GM21528 (cell line): ENCODE data around the gene CFAP73.
A peak's percentile ranks its signal among the peaks of the same experiment; 100 is the strongest.

Experiments
- ATAC-seq: cut with Tn5 transposase; IDR thresholded peaks from one replicate; pipeline ENCODE4 v1.9.1; 2021; ENCODE audit warnings: mild to moderate bottlenecking, moderate library complexity; ENCODE audit not compliant: unreplicated experiment, low FRiP score

CFAP73 gene

GRCh38 chr12:113162102-113163029 lies 12.8 kb downstream of the CFAP73 start:
- no peak for ATAC-seq

GRCh38 chr12:113163030-113163360 lies 13.5 kb downstream of the CFAP73 start:
- ATAC-seq, result no peak

DNA sequence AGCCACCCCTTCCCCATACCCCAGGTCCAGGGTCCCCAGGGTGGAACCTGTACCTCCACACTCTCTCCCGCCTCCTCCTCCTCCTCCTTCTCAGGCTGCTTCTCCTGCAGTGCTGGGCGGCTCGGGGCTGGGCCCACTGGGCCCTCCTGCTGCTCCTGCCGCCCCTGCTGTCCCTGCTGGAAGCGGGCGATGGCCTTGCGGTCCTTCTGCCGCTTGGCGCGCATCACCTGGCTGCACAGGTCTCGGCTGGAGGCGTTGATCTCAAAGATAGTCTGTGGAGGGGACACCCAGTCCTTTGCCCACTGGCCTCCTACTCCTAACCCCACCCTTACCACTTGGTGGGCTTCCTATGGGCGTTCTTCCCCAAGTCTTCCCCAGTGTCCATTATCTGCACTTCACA lies 14.5 kb downstream of the CFAP73 start:
- no peak for ATAC-seq

DNA sequence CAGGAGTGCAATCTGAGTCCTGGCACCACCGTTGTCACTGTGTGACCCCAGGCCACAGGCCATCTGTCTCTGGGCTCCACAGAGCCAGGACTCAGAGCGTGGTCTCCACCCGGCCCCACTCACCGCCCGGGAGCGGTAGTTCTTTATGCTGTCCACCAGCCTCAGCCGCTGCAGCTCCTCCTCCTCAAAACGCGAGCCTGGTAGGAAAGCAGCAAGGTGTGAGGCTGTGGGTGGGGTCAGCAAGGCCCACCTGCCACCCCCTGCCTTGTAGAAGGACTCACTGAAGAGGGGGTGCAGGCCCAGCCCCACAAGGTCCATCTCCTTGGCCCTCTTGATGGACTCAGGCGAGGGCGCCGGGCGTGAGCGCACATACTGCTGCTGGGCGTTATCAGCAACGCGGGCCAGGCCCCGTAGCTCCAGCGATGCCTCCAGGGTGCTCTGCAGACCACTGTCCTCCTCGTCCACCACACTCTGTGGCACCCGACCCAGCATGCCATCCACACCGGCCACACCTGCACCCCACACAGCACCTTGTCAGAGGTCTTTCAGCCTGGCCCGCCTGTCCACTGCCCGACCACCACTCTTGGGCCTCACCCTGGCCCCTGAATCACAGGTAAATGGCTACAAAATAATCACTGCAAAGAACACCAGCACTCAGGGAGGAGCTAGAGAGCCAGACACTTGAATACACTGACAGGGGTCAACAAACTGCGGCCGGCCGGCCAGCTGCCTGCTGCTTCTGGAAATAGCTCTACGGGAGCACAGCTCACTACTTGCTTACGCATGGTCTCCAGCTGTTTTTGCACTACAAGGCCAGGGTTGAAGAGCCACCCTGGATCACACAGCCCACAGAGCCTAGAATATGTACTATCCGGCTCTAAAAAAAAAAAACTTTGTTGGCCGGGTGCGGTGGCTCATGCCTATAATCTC lies 16.3 kb downstream of the CFAP73 start:
- no peak for ATAC-seq

DNA sequence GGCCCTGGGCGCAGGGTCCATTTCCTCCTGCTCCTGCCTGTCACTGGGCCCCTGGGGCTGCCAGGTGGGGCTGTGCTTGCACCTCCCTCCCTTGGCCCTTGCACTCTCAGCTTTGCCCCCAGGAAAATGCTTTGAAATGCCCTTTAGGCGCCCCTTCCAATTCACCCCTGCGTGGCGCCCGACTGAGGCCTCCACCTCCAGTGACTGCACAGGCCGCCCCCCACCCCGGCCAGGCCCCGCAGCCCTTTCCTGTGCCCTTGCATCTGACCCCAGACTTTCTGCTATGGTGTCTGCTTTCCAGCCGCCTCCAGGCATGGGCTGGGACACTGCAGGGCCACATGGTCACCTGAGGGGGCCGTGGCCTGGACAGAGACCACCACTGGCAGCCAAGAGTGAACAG lies 18.3 kb downstream of the CFAP73 start:
- ATAC-seq, result no peak

- ATAC-seq, result no peak
Observed at GRCh38 chr12:113169697-113170096, 20.2 kb downstream of the CFAP73 start.

GRCh38 chr12:113170457-113170856 lies 20.9 kb downstream of the CFAP73 start:
- ATAC-seq, result no peak

- ATAC-seq, result no peak
Observed at GRCh38 chr12:113170926-113171325, 21.4 kb downstream of the CFAP73 start.

- no peak for ATAC-seq
Observed at GRCh38 chr12:113171543-113171942, 22.0 kb downstream of the CFAP73 start.

DNA sequence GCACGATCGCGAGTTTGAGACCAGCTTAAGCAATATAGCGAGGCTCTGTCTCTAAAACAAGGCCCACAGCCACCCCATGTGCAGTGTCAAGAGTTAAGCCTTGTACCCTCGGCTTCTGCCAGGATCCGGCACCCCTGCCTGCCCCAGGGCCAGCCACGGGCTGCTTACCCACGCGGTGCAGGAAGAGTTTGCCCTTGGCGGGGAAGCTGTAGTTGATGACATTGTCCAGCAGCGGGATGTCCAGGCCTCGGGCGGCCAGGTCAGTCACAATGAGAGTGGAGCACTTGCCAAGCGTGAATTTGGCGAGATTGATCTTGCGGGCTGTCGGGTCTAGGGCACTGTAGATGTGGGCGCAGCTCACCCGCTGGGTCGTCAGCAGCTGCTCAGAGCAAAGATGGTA lies 22.7 kb downstream of the CFAP73 start:
- no peak for ATAC-seq

DNA sequence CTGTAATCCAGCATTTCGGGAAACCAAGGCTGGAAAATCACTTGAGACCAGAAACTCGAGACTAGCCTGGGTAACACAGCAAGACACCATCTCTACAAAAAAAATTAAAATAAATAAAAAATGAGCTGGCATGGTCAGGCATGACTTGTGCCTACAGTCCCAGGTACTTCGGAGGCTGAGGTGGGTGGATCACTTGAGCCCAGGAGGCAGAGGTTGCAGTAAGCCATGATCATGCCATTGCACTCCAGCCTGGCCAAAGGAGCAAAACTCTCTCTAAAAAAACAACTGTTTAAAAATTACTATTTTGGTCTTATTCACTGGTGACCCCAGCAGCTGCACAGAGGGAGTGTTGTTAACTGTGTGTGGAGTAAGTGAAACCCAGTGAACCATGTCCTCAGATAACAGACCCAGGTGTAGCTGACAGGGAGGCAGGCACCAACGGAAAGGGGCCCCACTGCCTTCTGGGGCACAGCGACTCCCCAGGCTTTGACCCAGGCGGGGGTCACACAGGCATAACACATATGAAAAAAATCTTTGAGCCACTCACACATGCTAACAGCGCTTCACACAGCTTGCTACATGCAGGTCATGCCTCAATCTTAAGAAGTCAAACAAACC lies 23.7 kb downstream of the CFAP73 start:
- no peak for ATAC-seq

GRCh38 chr12:113174461-113175384 lies 25.2 kb downstream of the CFAP73 start:
- ATAC-seq, result no peak

DNA sequence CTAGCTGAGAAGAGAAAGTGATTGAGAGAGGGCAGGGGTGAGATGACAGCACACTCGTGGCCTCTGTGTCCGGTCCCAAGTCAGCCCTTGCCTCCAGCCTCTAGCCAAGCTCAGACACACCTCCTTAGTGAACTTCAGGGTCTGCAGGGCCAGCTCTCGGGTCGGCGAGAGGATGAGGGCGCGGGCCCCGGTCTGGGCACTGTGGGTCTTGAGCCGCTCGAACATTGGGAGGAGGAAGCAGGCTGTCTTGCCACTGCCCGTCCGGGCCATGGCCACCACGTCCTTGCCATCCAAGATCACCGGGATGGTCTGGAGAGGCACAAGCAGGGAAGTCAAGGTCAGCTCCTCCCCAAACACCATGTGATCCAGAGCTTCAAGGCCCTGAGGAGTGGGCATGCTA lies 29.5 kb downstream of the CFAP73 start:
- no peak for ATAC-seq

GRCh38 chr12:113180333-113180732 lies 30.8 kb downstream of the CFAP73 start:
- no peak for ATAC-seq

GRCh38 chr12:113181975-113182374 lies 32.5 kb downstream of the CFAP73 start:
- ATAC-seq, result no peak

GRCh38 chr12:113183030-113183589 lies 33.6 kb downstream of the CFAP73 start:
- ATAC-seq, result no peak

DNA sequence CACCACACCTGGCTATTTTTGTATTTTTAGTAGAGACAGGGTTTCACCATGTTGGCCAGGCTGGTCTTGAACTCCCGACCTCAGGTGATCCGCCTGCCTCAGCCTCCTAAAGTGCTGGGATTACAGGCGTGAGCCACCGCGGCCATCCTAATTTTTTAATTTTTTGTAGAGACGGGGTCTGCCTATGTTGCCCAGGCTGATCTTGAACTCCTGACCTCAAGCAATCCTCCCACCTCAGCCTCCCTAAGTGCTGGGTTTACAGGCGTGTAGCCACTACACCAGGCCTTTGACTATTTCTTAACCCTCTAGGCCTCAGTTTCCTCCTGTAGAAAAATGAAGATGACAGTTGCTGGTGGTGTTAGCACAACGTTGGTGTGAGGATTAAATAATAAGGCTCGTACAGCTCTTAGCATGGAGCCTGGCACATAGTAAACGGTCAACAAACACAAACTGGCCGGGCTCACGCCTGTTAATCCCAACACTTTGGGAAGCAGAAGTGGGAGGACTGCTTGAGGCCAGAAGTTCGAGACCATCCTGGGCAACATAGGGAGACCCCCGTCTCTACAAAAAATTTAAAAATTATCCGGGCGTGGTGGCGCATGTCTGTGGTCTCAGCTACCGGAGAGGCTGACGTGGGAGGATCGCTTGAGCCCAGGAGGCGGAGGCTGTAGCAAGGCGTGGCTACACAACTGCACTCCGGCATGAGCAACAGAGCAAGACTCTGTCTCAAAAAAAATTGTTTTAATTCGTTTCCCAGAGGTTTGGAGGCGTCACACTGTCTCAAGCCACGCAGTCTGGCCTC lies 34.8 kb downstream of the CFAP73 start:
- peak; percentile 66 for ATAC-seq

DNA sequence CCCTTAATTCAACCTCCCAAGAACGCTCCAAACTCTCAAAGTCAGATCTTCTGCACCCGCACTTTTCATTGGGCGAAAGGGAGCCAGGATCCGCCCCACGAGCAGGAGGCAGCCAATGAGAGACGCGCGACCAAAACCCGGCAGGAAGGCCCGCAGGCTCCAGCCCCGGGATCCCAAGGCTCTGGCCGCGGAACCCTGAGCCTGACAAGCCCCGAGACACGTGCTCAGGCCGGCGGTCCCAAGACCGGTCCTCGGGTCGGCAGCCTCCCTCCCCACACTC lies 35.3 kb downstream of the CFAP73 start:
- peak; percentile 86 for ATAC-seq
